SU-DHL-6 (cell line): ENCODE results near the gene SHOC2.
A peak's percentile ranks its signal among the peaks of the same experiment; 100 is the strongest.

Experiments
- H2AFZ ChIP-seq: fragments of 200-600 bp; sonication (generic); 2 replicates; pipeline ENCODE4 v1.6.1; 2014; ENCODE audit warnings: low read depth, mild to moderate bottlenecking, moderate library complexity, mixed read lengths, antibody characterized with exemption, low read length; ENCODE audit not compliant: severe bottlenecking
- H3F3A ChIP-seq: fragments of 200-600 bp; shearing (Covaris generic); 2 replicates; pipeline ENCODE4 v1.6.0; 2016; ENCODE audit warnings: antibody characterized with exemption, mild to moderate bottlenecking; ENCODE audit not compliant: insufficient read depth
- H3K27ac ChIP-seq: fragments of 200-600 bp; sonication (generic); 2 replicates; pipeline ENCODE4 v1.5.1; 2016; ENCODE audit warnings: low read depth, mild to moderate bottlenecking, low read length, moderate library complexity, mixed read lengths
- H3K27me3 ChIP-seq: fragments of 200-600 bp; sonication (generic), shearing (Covaris generic); 2 replicates; pipeline ENCODE4 v1.6.0; 2014; ENCODE audit warnings: mild to moderate bottlenecking, low read length
- H3K36me3 ChIP-seq: fragments of 200-600 bp; sonication (generic); 2 replicates; pipeline ENCODE4 v1.6.1; 2014; ENCODE audit warnings: mild to moderate bottlenecking, low read length, mixed read lengths
- H3K4me2 ChIP-seq: fragments of 300-600, 200-600 bp; shearing (Covaris generic), sonication (generic); 2 replicates; pipeline ENCODE4 v1.6.0; 2014; ENCODE audit warnings: low read length, low read depth, mild to moderate bottlenecking; ENCODE audit not compliant: poor library complexity, severe bottlenecking
- H3K4me3 ChIP-seq: fragments of 200-600 bp; sonication (generic); 2 replicates; pipeline ENCODE4 v1.5.1; 2014; ENCODE audit warnings: antibody characterized with exemption, low read length, mild to moderate bottlenecking, mixed read lengths; ENCODE audit not compliant: insufficient read depth, poor library complexity, severe bottlenecking
- H3K79me2 ChIP-seq: fragments of 200-600 bp; sonication (generic); 2 replicates; pipeline ENCODE4 v1.6.1; 2014; ENCODE audit warnings: mild to moderate bottlenecking, low read length, moderate library complexity; ENCODE audit not compliant: insufficient read depth
- H3K9ac ChIP-seq: fragments of 200-600 bp; sonication (generic); 2 replicates; pipeline ENCODE4 v1.7.0; 2014; ENCODE audit warnings: mild to moderate bottlenecking, low read length
- H3K9me2 ChIP-seq: fragments of 200-600 bp; sonication (generic); replicated peaks from 2 replicates; pipeline ENCODE4 v1.6.1; 2014; ENCODE audit warnings: low read length; ENCODE audit not compliant: insufficient read depth
- H3K9me3 ChIP-seq: fragments of 200-600 bp; sonication (generic); 2 replicates; pipeline ENCODE4 v1.6.1; 2014; ENCODE audit warnings: low read length, mixed read lengths; ENCODE audit not compliant: insufficient read depth
- H4K20me1 ChIP-seq: fragments of 200-600 bp; sonication (generic); 2 replicates; pipeline ENCODE4 v1.6.1; 2014; ENCODE audit warnings: low read depth, mild to moderate bottlenecking, antibody characterized with exemption, low read length, moderate library complexity, mixed read lengths
- CTCF ChIP-seq: fragments of 200-600 bp; sonication (generic); IDR thresholded peaks from one replicate; pipeline ENCODE4 v1.5.1; 2017; ENCODE audit warnings: antibody characterized with exemption, mild to moderate bottlenecking, low read length, moderate library complexity; ENCODE audit not compliant: insufficient read depth, poor library complexity, severe bottlenecking
- EZH2phosphoT487 ChIP-seq: fragments of 200-600 bp; sonication (generic), shearing (Covaris generic); conservative IDR thresholded peaks from 2 replicates; pipeline ENCODE4 v1.6.1; 2018; ENCODE audit warnings: mild to moderate bottlenecking, antibody characterized with exemption, low read length, moderate library complexity, mixed read lengths

SHOC2 gene

GRCh38 chr10:110918643-110919348 lies 608 bp upstream of the SHOC2 start, which contains the start of gene BBIP1:
Gene BBIP1, minus strand, starts transcription at chr10:110919180. Its CDS starts 1,023 bp downstream, at chr10:110918157.
- TF ChIP-seq EZH2phosphoT487 (no peak), CTCF (no peak)
- peaks cover 37% of the 10 kb centered on the region for H3K79me2 ChIP-seq
- peak within 1 kb of the TSS; percentile 86 for H3K9ac ChIP-seq

GRCh38 chr10:110919971-110920881 lies 822 bp downstream of the SHOC2 start:
- Histone ChIP-seq H3K9me3 (no peaks in the 10 kb centered on the region), H3K27me3 (no peaks in the 10 kb centered on the region), H3K9me2 (no peaks in the 10 kb centered on the region), H3K4me3 (peak overlapping the region; percentile 74), H4K20me1 (peaks cover 39% of the 10 kb centered on the region), H3K79me2 (peaks cover 51% of the 10 kb centered on the region), H3F3A (peaks cover 29% of the 10 kb centered on the region), H3K27ac (peak overlapping the region; percentile 91), H2AFZ (no peak overlapping the region), H3K9ac (peak overlapping the region; percentile 86), H3K4me2 (peak overlapping the region; percentile 97), H3K36me3 (peaks cover 20% of the 10 kb centered on the region)
- TF ChIP-seq EZH2phosphoT487, result no peak
- no peak for TF ChIP-seq CTCF

More at GRCh38 chr10:110918643-110919348, 608 bp upstream of the SHOC2 start, which contains the start of gene BBIP1:
- no peaks in the 10 kb centered on the region for H3K9me2 ChIP-seq
- H3F3A ChIP-seq, result peaks cover 29% of the 10 kb centered on the region
- peak within 1 kb of the TSS; percentile 93 for H2AFZ ChIP-seq
- no peaks in the 10 kb centered on the region for H3K27me3 ChIP-seq
- H3K27ac ChIP-seq, result peak within 1 kb of the TSS; percentile 91
- H3K4me2 ChIP-seq, result peak within 1 kb of the TSS; percentile 97
- H4K20me1 ChIP-seq, result peaks cover 28% of the 10 kb centered on the region
- no peaks in the 10 kb centered on the region for H3K9me3 ChIP-seq
- H3K4me3 ChIP-seq, result peak within 1 kb of the TSS; percentile 74
- H3K36me3 ChIP-seq, result peaks cover 13% of the 10 kb centered on the region

GRCh38 chr10:110923856-110924493 lies 4.6 kb downstream of the SHOC2 start:
- H3F3A ChIP-seq, result peaks cover 12% of the 10 kb centered on the region
- H3K4me2 ChIP-seq, result peak overlapping the region; percentile 97
- no peak overlapping the region for H2AFZ ChIP-seq
- peaks cover 75% of the 10 kb centered on the region for H4K20me1 ChIP-seq
- H3K27ac ChIP-seq, result no peak overlapping the region
- H3K9me3 ChIP-seq, result no peaks in the 10 kb centered on the region
- H3K36me3 ChIP-seq, result peaks cover 20% of the 10 kb centered on the region; the same call in 1 of the 2 replicates
- H3K9me2 ChIP-seq, result no peaks in the 10 kb centered on the region
- H3K4me3 ChIP-seq, result no peak overlapping the region
- H3K27me3 ChIP-seq, result no peaks in the 10 kb centered on the region
- peaks cover 89% of the 10 kb centered on the region for H3K79me2 ChIP-seq
- TF ChIP-seq EZH2phosphoT487 (no peak), CTCF (no peak)
- no peak overlapping the region for H3K9ac ChIP-seq
